IPS-NIHi7 (cell line): Measurements from ENCODE around the gene TNFSF10.
A peak's percentile ranks its signal among the peaks of the same experiment; 100 is the strongest.
"Not testable (repeated sequence)": the region's sequence is repeated elsewhere in the genome, so short reads cannot be mapped to it uniquely, and the experiment has no call there.

Experiments
- DNase-seq: peaks from one replicate; pipeline ENCODE4 v3.0.0; 2012; ENCODE audit warnings: mixed read lengths; ENCODE audit errors: extremely low spot score

Gene TNFSF10

GRCh38 chr3:172543884-172544283 is 20.7 kb upstream of the TNFSF10 start:
- DNase-seq: no peak

- no peak for DNase-seq
These were observed 20.2 kb upstream of the TNFSF10 start for GRCh38 chr3:172543419-172543818.

GRCh38 chr3:172542999-172543398 is 19.8 kb upstream of the TNFSF10 start:
- DNase-seq: no peak

- DNase-seq: no peak
These were observed 18.8 kb upstream of the TNFSF10 start for GRCh38 chr3:172541945-172542488.

- DNase-seq: no peak
These were observed 16.8 kb upstream of the TNFSF10 start for GRCh38 chr3:172540049-172540448.

- no peak for DNase-seq
These were observed 16.0 kb upstream of the TNFSF10 start for GRCh38 chr3:172539273-172539672.

- DNase-seq: no peak
These were observed 15.3 kb upstream of the TNFSF10 start for GRCh38 chr3:172538368-172539151.

GRCh38 chr3:172537507-172538158 is 14.4 kb upstream of the TNFSF10 start:
- no peak for DNase-seq

- DNase-seq: no peak
These were observed 13.8 kb upstream of the TNFSF10 start for GRCh38 chr3:172536993-172537419.

- peak; percentile 19 for DNase-seq
These were observed 13.3 kb upstream of the TNFSF10 start for GRCh38 chr3:172536505-172536904.

- peak; percentile 18 for DNase-seq
These were observed 7.3 kb upstream of the TNFSF10 start for GRCh38 chr3:172530566-172530965.

- DNase-seq: no peak
These were observed 6.9 kb upstream of the TNFSF10 start for GRCh38 chr3:172530101-172530561.

GRCh38 chr3:172528677-172529076 is 5.4 kb upstream of the TNFSF10 start:
- no peak for DNase-seq

- no peak for DNase-seq
These were observed 4.1 kb upstream of the TNFSF10 start for GRCh38 chr3:172527306-172527705.

- no peak for DNase-seq
These were observed 1.9 kb upstream of the TNFSF10 start for GRCh38 chr3:172525116-172525613.

- no peak for DNase-seq
These were observed 1.4 kb upstream of the TNFSF10 start for GRCh38 chr3:172524611-172525010.

GRCh38 chr3:172521837-172522726 is 1.1 kb downstream of the TNFSF10 start:
- not testable (repeated sequence) for DNase-seq

GRCh38 chr3:172520301-172520831 is 2.9 kb downstream of the TNFSF10 start:
- no peak for DNase-seq

- no peak for DNase-seq
These were observed 3.5 kb downstream of the TNFSF10 start for GRCh38 chr3:172519740-172520139.

- no peak for DNase-seq
These were observed 4.1 kb downstream of the TNFSF10 start for GRCh38 chr3:172518929-172519640.
